SIG-M5 treated with dmso at 0.1 percent for 504 hours (cell line): ENCODE results near the gene ASCL2.

Experiments
- DNase-seq: peaks from one replicate; lab custom pipeline; 2025; ENCODE audit not compliant: unreplicated experiment; lab: John Stamatoyannopoulos, UW

Gene ASCL2

DNA sequence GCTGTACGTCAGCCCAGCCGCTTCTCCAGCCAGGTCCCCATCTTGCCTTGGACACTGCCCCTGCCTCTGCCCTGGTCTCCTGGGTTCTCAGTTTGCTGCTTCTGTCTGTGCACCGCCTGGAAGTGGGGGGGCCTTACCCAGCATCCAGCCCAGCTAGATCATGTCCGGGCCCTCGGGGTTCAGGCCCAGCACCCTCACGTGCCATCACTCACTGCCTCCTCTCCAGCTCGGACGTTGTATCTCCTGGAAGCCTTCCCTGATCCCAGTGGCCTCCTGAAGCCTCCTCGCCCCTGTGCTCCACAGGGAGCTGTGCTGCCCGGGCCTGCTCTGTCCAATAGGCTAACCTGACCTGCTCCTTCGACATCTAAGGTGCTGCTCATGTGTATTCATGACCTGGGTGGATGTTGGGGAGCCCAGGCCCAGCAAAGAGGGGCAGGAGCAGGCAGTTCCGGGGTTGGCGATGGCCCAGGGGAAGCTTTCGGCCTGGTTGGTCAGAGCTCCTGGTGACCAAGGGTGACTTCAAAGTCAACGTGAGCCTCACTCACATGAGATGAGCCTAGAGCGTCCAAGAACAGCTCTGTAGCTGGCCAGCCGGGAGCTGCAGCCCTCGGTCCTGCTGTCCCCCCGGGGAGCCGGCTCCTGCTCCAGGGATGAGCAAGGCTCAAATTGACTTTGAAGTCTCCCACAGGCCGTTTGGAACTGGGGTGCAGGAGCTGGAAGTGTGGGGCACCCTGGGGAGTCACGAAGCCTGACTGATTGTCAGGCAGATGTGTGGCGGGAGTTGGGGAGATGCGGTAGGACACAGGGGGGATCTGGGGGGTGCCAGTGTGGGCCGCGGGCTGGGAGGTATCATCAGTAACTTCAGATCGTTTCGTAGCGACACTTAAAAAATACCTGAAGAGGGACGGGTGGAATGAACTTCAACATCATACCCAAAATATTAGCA is 5.2 kb upstream of the ASCL2 start:
- DNase-seq, result no peak

GRCh38 chr11:2273771-2274170 is 3.4 kb upstream of the ASCL2 start:
- no peak for DNase-seq

DNA sequence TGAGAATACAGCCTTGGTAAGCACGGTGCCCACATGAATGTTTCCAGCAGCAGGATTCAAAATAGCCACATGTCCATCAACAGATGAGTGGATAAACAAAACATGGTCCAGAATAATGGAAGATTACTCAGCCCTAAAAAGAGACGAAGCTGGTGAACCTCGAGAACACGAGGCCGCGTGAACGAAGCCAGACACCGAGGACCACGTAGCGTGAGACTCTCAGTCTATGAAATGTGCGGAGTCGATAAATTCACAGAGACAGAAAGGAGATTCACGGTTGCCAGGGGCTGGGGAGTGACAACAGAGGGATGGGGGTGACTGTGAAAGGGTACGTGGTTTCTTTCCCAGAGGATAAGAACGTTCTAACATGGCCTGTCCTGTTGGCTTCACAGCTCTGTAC is 2.9 kb upstream of the ASCL2 start:
- DNase-seq, result no peak

DNA sequence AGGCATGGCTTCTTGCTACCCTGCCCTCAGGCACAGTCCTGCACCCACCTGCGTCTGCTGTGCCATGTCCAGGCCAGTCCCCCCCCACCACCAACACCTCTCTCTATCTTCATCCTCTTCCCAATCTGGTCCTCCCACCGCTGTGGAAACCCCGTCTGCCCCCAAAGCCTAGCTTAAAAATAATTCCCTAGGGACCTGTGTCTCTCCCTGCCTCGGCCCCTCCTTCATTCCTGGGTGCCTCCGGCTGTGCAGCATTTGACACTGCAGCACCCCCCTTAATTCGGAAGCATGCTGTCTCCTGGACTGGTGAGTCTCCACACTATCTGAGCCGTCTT is 2.5 kb upstream of the ASCL2 start:
- DNase-seq, result no peak

DNA sequence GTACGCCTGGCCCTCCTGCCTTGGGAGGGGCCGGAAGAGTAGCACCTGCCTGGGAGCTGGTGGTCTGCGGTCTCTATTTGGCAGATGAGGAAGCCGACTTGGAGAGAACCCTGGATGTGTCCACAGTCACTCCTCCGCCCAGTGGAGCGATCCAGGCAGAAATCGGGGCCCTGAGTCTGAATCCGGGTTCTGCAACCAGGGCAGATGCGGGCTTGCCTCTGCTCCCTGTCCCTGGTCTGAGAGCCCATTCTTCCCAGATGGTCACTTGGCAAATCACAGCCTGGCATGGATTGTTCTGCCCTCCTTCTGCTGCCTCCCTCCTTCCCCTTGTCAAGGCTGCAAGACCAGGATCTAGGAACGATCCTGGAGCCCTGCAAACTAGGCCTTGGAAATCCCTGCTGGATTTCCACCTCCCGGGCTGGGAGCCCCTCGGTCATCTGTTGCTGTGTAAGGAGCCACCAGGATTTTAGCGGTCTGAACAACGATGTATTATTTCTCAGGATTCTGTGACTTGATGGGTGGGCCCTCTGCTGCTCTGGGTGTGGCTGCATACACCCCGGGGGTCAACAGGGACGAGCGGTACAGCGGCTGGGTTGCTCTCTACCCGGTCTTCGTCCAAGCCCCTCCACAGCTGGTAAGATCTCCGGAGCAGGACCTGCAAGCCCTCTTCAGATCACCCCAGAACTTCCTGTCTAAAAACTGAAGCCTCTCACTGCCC is 2.0 kb upstream of the ASCL2 start:
- DNase-seq, result no peak

GRCh38 chr11:2271327-2272227 is 1.2 kb upstream of the ASCL2 start:
- no peak for DNase-seq

DNA sequence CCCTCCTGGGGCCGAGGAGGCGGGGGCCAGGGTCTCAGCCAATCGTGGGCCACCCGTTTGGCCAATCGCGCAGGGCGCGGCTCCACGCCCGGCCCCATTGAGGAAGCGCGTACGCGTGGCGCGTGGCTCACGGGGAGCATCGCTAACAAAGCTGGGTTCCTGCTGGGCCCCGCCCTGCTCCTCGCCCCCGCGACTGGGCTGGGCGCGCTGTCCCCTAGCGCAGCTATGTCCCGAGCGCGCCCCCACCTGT is 614 bp upstream of the ASCL2 start:
- no peak for DNase-seq

- no peak for DNase-seq
Measured at GRCh38 chr11:2269601-2270321, 627 bp downstream of the ASCL2 start.

GRCh38 chr11:2268729-2269600 is 1.4 kb downstream of the ASCL2 start:
- peak; percentile 66 for DNase-seq

- DNase-seq, result no peak
Measured at GRCh38 chr11:2267851-2268728, 2.3 kb downstream of the ASCL2 start.

DNA sequence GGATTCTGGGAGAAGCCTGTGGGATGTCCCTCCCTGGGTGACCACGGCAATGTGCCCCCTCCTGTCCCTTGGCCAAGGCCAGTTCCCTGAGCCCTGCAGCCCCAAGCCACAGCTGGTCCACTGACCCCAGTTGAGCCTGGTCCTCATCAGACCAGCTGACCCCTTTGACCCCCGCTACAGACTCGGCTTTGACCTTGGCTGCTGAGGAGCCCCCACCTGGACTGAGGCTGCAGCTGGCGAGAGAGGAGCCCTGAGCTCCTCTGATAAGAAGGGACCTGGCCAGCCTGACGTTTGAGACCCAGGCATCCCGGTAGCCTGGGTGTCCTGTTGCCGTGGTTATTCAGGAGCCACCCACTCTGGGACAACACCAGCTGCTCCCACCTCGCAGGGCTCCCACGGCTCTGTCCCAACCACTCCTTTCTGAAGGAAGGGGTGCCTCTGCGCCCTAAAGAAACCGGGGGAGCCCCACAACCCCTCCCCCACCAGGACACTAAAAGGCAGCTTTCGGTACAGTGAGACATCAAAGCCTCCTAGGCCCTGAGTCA is 3.0 kb downstream of the ASCL2 start:
- DNase-seq, result no peak

- no peak for DNase-seq
Measured at GRCh38 chr11:2266586-2267305, 3.6 kb downstream of the ASCL2 start.

DNA sequence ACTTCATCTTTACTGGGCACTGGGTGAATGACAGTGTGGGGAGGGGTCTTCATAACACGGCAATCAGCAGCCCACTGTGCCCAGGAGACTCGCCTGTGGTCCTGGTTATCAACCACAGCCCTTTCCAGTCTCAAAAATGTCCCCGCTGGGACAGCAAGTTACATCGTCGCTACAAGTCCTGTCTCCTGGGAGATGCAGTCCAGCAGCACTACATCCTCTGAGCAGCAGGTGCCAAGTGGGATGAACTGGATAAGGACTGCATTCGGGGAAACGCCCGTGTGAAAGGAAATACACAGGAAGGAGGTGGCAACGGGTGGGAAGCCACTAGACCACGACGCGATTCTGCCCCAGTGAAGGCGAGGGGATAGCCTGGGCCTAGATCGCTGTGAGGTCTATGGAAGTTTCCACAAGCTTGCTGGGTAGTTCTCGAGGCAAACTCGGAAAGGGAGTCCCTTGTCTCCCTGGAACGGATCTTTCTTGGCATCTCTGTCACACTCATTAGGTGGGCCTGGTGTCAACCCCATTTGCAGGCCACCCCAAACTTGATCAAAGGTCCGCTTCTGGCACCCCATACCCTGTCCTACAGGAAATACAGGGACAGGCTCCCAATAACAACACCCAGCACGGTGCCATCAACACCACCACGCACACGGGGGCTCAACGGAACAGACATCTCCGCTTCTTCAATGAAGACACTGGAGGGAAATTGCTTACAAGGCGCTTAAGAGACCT is 4.4 kb downstream of the ASCL2 start:
- no peak for DNase-seq

GRCh38 chr11:2265396-2265795 is 5.0 kb downstream of the ASCL2 start:
- peak; percentile 85 for DNase-seq

DNA sequence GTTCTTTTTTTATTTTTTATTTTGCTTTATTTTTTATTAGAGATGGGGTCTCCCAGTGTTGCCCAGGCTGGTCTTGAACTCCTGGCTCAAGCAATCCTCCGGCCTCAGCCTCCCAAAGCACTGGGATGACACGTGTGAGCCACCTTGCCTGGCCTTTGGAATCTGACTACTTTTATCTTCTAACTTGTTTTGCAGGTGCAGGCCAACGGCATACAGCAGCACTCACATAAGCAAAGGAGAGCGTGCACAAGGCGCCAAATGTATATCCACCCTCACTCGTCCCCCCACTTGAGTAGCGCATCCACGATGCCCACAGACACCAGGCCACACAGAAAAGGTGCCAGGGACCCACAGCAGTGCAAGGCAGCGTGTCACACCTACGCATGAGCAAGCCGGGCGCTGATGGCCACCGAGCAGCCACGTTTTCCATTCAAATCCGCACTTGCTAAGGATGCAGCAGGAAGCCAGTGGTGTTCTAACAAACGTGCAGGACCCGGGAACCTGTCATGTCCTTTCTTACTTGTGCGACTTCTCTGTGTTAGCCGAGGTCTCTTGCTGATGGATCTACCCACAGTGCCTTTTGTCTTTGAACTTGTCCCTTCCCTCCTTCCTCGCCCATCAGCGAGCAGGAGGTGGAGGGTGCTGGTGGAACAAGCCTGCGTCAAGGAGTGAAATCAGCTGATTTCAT is 5.9 kb downstream of the ASCL2 start:
- no peak for DNase-seq

GRCh38 chr11:2263724-2264360 is 6.5 kb downstream of the ASCL2 start:
- no peak for DNase-seq
